Measurements from ENCODE around the gene RIT1.

Gene RIT1

DNA sequence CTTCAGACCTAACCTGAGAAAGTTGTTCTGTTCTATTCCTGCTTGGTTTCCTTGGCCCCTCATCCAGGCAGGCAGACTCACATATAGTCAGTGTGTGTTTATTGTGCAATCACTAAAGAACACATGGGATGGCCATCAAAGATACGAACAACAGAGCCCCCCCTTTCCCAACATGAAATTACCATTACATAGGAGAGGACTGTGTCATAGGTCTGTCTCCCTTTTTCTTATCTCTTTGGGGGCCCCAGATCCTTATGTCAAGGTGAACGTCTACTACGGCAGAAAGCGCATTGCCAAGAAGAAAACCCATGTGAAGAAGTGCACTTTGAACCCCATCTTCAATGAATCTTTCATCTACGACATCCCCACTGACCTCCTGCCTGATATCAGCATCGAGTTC lies 30.2 kb downstream of the RIT1 start:
- TF ChIP-seq, protein P1, sequence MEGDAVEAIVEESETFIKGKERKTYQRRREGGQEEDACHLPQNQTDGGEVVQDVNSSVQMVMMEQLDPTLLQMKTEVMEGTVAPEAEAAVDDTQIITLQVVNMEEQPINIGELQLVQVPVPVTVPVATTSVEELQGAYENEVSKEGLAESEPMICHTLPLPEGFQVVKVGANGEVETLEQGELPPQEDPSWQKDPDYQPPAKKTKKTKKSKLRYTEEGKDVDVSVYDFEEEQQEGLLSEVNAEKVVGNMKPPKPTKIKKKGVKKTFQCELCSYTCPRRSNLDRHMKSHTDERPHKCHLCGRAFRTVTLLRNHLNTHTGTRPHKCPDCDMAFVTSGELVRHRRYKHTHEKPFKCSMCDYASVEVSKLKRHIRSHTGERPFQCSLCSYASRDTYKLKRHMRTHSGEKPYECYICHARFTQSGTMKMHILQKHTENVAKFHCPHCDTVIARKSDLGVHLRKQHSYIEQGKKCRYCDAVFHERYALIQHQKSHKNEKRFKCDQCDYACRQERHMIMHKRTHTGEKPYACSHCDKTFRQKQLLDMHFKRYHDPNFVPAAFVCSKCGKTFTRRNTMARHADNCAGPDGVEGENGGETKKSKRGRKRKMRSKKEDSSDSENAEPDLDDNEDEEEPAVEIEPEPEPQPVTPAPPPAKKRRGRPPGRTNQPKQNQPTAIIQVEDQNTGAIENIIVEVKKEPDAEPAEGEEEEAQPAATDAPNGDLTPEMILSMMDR (IDR thresholded peaks at IDR 0.05; ENCODE audit: borderline replicate concordance, insufficient read depth, low read depth, low read length): no peak
- H3K4me3 ChIP-seq (ENCODE audit: low read depth, low read length): no peak overlapping the region

- TF ChIP-seq, protein P1 (IDR thresholded peaks at IDR 0.05; ENCODE audit: borderline replicate concordance, insufficient read depth, low read depth, low read length): no peak
- H3K4me3 ChIP-seq (ENCODE audit: low read depth, low read length): no peak overlapping the region
Observed at GRCh38 chr1:155880251-155880650, 30.9 kb downstream of the RIT1 start.

DNA sequence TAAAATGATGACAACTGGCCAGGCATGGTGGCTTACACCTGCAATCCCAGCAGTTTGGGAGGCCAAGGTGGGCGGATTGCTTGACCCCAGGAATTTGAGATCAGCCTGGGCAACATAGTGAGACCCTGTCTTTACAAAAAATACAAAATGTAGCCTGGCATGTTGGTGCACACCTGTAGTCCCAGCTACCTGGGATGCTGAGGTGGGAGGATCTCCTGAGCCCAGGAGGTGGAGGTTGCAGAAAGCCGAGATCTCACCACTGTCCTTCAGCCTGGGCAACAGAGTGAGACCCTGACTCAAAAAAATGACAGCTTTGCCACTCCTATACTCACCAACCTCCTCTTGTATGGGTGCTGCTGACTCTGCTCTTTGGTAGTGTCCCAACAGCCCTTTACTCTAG lies 33.2 kb downstream of the RIT1 start:
- H3K4me3 ChIP-seq (ENCODE audit: low read depth, low read length): no peak overlapping the region

GRCh38 chr1:155873860-155874259 lies 37.3 kb downstream of the RIT1 start:
- TF ChIP-seq, protein P1 (IDR thresholded peaks at IDR 0.05; ENCODE audit: borderline replicate concordance, insufficient read depth, low read depth, low read length): no peak

More for the DNA sequence above, 33.2 kb downstream of the RIT1 start:
- TF ChIP-seq, protein P1 (IDR thresholded peaks at IDR 0.05; ENCODE audit: borderline replicate concordance, insufficient read depth, low read depth, low read length): no peak

DNA sequence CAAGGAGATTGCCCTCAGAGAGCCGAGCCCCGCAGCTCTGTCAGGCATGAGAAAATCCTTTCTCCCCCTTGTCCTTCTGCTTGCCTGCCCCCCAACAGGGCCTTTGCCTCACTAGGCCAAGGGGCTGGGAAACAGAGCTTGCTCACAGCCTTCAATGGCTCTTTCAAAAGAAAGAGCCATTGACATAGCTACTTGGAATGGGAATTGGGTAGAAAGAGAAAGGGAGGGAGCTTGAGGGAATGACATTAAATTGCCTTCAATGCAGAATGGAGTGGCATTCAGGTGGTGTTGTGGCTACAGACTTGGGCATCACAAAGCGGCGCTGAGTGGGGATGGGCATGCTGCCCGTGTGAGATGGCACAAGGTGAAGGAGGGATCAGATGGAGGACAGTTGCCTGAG lies 38.6 kb downstream of the RIT1 start:
- TF ChIP-seq, protein P1 (IDR thresholded peaks at IDR 0.05; ENCODE audit: borderline replicate concordance, insufficient read depth, low read depth, low read length): no peak
- H3K4me3 ChIP-seq (ENCODE audit: low read depth, low read length): no peak overlapping the region

More at GRCh38 chr1:155873860-155874259, 37.3 kb downstream of the RIT1 start:
- H3K4me3 ChIP-seq (ENCODE audit: low read depth, low read length): no peak overlapping the region

DNA sequence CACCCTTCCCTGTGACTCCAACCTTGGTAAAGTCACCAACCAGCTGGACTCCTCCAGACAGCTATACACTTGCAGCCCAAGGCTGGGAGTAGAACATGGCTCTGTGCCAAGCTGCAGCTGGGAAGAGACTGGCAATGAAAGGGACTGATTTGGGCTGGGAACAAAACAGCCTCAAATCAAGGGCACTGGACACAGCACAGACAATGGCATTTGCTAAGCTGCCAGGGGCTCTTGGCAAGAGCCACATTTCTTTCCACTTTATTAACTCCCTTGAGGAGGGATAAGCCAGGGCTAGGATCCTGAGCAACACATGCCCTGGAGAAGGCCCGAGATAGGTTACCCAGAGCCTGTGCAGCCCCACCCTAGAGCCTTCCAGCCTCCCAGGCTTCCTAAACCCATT lies 39.8 kb downstream of the RIT1 start:
- H3K4me3 ChIP-seq (ENCODE audit: low read depth, low read length): no peak overlapping the region
- TF ChIP-seq, protein P1 (IDR thresholded peaks at IDR 0.05; ENCODE audit: borderline replicate concordance, insufficient read depth, low read depth, low read length): no peak

DNA sequence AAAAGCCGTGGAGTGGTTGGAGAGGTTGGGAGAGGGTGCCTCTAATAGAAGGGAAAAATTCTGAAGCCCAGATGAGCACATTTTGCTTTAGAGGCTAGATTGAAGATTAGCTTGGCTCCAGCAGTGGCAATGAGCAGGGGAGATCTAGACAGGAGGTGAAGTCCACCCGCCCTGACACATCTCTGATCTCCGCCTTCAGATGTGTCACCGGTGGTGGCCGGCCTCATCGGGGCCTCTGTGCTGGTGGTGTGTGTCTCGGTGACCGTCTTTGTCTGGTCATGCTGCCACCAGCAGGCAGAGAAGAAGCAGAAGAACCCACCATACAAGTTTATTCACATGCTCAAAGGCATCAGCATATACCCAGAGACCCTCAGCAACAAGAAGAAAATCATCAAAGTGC lies 43.4 kb downstream of the RIT1 start:
- no peak overlapping the region for H3K4me3 ChIP-seq (ENCODE audit: low read depth, low read length)
- TF ChIP-seq, protein P1 (IDR thresholded peaks at IDR 0.05; ENCODE audit: borderline replicate concordance, insufficient read depth, low read depth, low read length): no peak

Measured in GM12875 (cell line).